C4-2B (cell line): Measurements from ENCODE around the gene SRCAP.

Source experiments
- H3K27ac ChIP-seq: fragments of 450-650 bp; 2 replicates; pipeline ENCODE4 v1.5.1; 2017
- CTCF ChIP-seq: fragments of 450-650 bp; conservative IDR thresholded peaks from 2 replicates; pipeline ENCODE4 v1.5.1; 2017; ENCODE audit warnings: mild to moderate bottlenecking
- ZFX ChIP-seq: fragments of 450-650 bp; IDR thresholded peaks from 2 replicates; pipeline ENCODE4 v1.6.1; 2017

SRCAP gene

DNA sequence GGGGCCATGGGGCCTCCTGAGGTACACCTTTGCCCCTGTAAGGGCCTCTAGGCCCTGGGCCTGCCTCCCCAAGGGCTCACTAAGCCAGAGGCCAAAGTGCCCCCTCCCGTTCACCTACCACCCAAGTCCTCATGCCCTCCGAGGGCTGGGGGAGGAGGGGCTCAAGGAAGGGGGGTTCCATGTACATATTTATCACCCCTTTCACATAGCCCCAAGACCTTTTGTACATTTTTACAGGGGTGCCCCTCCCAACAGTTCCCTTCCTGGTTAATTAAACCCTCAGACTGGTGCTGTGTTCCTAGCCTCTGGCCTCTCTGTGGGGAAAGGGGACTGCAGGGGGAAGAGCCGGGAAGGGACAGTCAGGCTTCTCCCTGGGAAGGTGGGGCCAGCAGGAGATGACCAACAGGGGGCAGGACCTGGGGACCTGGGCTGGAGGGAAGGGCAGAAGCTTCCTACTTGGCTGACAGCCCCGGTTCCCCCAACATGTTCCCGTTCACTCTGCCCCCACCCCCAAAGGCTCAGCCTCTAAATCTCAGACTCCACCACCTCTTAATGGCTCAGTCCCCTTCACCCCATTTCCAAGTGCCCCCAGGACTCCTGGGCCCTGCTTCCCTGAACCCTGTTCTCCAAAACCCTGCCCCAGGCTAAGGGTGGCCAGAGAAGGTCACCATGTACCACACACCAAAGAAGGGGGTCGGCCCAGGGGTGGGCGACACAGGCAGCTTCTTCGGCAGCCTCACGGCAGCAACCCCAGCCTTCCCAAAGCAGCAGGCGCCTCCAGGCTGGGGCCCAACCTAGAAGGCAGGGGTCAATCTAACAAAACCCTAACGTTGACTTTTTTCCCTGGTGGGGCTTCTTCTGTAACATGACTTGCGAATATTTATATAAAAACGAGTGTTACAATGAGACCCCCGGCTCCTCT is 28.8 kb upstream of the SRCAP start:
- H3K27ac ChIP-seq: no peak overlapping the region
- TF ChIP-seq ZFX: no peak
- no peak for TF ChIP-seq CTCF

GRCh38 chr16:30675143-30675542 is 23.8 kb upstream of the SRCAP start:
- TF ChIP-seq ZFX (no peak), CTCF (no peak)
- H3K27ac ChIP-seq: no peak overlapping the region

GRCh38 chr16:30677931-30678585 is 20.9 kb upstream of the SRCAP start:
- no peak for TF ChIP-seq ZFX
- TF ChIP-seq CTCF: no peak
- no peak overlapping the region for H3K27ac ChIP-seq

DNA sequence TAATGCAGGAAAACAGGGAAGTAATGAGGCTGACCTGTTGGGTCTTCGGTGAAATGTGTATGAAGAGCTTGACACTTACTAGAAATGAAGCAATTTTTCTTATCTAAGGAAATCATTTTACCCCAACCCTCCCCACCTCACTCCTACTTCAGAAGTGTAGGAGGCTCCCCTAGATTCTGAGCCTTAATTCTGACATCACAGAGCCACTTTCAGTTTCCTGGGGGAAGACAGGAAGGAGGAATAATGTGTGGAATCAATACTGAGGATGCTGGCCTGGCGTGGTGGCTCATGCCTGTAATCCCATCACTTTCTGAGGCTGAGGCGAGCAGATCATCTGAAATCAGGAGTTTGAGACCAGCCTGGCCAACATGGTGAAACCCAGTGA is 20.4 kb upstream of the SRCAP start:
- no peak overlapping the region for H3K27ac ChIP-seq
- TF ChIP-seq ZFX (no peak), CTCF (no peak)

DNA sequence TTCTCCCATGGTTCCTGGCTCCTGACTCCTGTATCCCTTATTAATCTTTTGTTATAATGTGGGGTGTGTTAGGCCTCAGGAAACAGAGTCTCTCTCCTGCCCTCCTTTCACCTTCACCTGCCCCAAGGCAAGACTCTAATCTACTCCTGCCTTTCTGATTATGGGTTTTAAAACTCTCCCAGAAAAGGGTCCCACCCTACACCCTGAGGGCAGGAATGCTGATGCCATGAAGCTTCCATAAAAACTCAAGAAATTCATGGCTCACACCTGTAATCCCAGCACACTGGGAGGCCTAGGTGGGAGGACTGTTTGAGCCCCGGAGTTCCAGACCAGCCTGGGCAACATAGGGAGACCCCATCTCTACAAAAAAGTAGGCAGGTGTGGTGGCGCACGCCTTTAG is 18.6 kb upstream of the SRCAP start:
- H3K27ac ChIP-seq: no peak overlapping the region
- TF ChIP-seq CTCF (no peak), ZFX (no peak)

GRCh38 chr16:30688701-30689100 is 10.3 kb upstream of the SRCAP start:
- TF ChIP-seq ZFX: no peak
- TF ChIP-seq CTCF: no peak

DNA sequence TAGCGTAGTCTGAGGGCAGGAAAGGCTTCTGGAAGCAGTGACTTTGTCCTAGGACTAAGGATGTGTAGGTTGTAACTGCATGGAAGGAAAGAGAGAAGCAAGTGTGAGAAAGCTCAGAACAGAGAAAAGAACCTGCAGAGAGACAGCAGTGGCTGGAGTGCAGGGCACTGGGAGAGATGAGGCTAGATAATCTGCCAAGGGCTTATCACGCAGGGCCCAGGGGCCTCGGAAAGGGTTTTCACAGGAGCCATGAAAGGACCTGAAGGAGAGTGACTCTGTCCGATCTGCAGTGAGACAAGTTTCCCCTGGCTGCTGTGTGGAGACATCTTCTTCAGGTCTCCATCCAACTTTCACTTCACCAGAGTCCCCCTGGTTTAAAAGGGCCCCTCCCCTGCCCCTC is 7.1 kb upstream of the SRCAP start:
- TF ChIP-seq CTCF (no peak), ZFX (no peak)
- H3K27ac ChIP-seq: no peak overlapping the region

More at GRCh38 chr16:30688701-30689100, 10.3 kb upstream of the SRCAP start:
- no peak overlapping the region for H3K27ac ChIP-seq
